GM10248 (cell line): ENCODE data around the gene GIGYF2.

Source experiments
- CTCF ChIA-PET: fragments of 300-600 bp; sonication (Branson Sonifier 250); formaldehyde crosslinking; extraction: SDS; loops from one replicate; lab custom pipeline; 2021; ENCODE audit warnings: antibody characterized with exemption; lab: Yijun Ruan, JAX
- POLR2A ChIA-PET: fragments of 350-650 bp; sonication (Branson Sonifier 250); formaldehyde crosslinking; extraction: SDS; loops from one replicate; lab custom pipeline; 2020; ENCODE audit warnings: antibody characterized with exemption; lab: Yijun Ruan, JAX
- DNase-seq: peaks from one replicate; pipeline ENCODE4 v3.0.0; 2012; ENCODE audit errors: extremely low spot score
- CTCF ChIP-seq: IDR thresholded peaks from 2 replicates; pipeline ENCODE4 v1.5.1; 2012; ENCODE audit warnings: mild to moderate bottlenecking, low read depth; ENCODE audit errors: extremely low read depth, missing control alignments, control extremely low read depth

GIGYF2 gene

DNA sequence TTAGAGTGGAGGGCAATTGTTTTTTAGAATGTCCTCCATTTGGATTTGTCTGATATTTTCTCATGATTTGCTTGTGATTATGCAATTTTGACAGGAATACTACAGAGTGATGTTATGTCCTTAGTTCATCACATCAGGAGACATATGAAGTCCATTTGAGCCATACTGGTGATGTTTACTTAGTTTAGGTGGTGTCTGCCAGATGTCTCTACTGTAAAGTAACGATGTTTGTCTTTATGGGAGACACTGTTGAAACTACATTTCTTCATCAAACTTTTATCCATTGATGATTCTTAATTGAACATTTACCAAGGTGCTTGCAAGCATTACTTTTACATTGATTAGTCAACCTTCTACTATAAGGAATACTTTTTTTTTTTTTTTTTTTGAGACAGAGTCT, 168.0 kb downstream of the GIGYF2 start:
- TF ChIP-seq CTCF = no peak
- POLR2A ChIA-PET = no interaction called here
- CTCF ChIA-PET = no interaction called here
- no peak for DNase-seq

- ChIA-PET CTCF (no interaction called here), POLR2A (no interaction called here)
- no peak for TF ChIP-seq CTCF
- no peak for DNase-seq
These were observed 169.0 kb downstream of the GIGYF2 start for GRCh38 chr2:232866104-232866503.

- CTCF ChIA-PET = interaction anchor here (2.1 kb wide), 1 partner anchor 184 kb away, joined by 4 read pairs; no protein-coding TSS in a partner anchor
- no peak for TF ChIP-seq CTCF
- POLR2A ChIA-PET = no interaction called here
- DNase-seq = no peak
These were observed 172.2 kb downstream of the GIGYF2 start for GRCh38 chr2:232869138-232870017.

DNA sequence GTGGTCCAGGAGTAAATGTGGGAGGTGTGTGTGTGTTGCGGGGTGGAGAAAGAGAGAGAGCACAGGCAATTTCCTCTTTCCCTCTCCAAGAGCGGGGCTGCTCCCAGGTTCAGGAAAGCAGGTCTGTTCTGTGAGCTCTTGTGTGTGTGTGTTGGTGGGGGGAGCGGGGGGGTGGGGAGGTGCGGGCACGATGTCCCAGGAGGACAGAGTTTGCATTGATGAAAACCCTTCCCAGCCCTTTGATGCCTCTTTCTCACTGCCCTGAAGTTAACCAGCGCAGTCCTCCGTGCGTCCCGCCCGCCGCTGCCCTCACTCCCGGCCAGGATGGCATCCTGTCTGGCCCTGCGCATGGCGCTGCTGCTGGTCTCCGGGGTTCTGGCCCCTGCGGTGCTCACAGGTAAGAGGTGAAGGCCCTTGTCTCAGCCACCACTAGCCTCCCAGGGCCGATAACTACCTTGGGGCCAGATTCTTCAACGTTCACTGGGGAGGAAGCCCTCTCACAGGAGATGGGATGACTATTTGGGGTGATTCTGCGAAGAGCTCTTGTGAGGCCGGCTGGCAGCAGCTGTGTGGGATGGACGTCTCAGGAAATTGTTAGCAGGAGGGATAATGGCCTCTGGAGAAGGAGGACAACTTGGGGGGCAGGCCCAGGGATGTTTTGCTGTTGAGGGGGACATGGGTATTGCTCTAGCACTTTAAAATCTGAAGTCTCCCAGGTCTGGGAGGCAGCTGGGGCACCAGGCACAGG, 173.1 kb downstream of the GIGYF2 start, which contains the start of gene SNORC:
Gene SNORC (plus strand): TSS at position 247 of the 748 bp plus-strand sequence. CDS start 78 bp downstream, at position 325.
- ChIA-PET POLR2A (no interaction called here), CTCF (interaction anchor here (2.1 kb wide), 1 partner anchor 183 kb away, joined by 4 read pairs; no protein-coding TSS in a partner anchor)
- TF ChIP-seq CTCF = no peak
- no peak for DNase-seq

DNA sequence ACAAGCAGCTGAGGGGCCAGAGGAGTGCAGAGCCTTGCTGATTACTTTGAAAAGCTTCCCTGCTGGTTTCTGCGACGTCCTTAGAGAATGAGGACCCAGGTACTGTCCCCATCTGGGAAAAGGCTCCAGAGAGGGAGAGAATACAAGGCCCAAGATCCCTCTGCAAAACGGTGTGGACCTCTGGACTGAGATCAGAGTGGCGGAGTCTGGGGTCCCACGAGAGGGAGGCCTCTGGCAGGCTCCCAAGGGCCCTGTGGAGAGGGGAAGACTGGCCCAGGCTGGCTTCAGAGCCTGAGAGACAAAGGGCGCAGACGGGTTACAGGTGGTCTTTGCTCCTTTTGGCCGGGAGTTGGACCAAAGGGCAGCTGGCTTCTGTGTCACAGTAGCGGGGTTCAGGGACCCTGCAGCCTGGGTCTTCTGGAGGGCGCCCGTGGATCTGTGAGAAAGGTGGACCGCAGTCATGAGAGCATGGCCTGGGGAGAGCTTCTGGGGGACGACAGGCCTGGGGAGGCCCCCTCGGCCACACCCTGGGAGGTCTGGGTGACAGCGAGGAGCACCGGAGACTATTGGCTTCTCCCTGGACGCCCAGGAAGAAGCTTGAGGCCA, 173.7 kb downstream of the GIGYF2 start:
- ChIA-PET CTCF (interaction anchor here (0.7 kb wide), 1 partner anchor 11 kb away, joined by 3 read pairs; no protein-coding TSS in a partner anchor), POLR2A (no interaction called here)
- DNase-seq = no peak
- TF ChIP-seq CTCF = no peak

GRCh38 chr2:232871418-232871834, 174.3 kb downstream of the GIGYF2 start:
- peak; percentile 16 for DNase-seq
- ChIA-PET POLR2A (no interaction called here), CTCF (interaction anchor here (0.7 kb wide), 1 partner anchor 12 kb away, joined by 3 read pairs; no protein-coding TSS in a partner anchor)
- TF ChIP-seq CTCF = no peak
